Lower leg skin (tissue), 4 donors: ENCODE results near the gene PLIN3. TPM values are rescaled to one million over a fixed set of nuclear protein-coding genes. Genes with fewer than 3 reads are reported as not detected.

Experiments
- DNase-seq, 2 donors: peaks; one replicate each; pipeline ENCODE4 v3.0.0-alpha.2; 2019; ENCODE audit warnings: low spot score in 2 of 2
- H3K4me3 ChIP-seq: fragments of 200-600 bp; sonication (generic); 2 replicates; pipeline ENCODE4 v1.5.1; 2017; ENCODE audit warnings: mild to moderate bottlenecking, low read depth; ENCODE audit not compliant: poor library complexity, severe bottlenecking
- POLR2A ChIP-seq, 2 donors: fragments of 450-650 bp; IDR thresholded peaks; one replicate each; pipeline ENCODE4 v1.6.1; 2016 to 2017; ENCODE audit warnings: antibody characterized with exemption in 2 of 2, mild to moderate bottlenecking in 1 of 2, moderate library complexity in 1 of 2
- WGBS, 2 donors: methylation state at CpG; one replicate each; pipeline ENCODE4 v1.1.5; 2018; 5-methylcytosine and 5-hydroxymethylcytosine counted together
- intact Hi-C: fragments of 100-400 bp; cut with DNase I; formaldehyde crosslinking; loops from one replicate; pipeline ENCODE4 v1.15.0; 2023; ENCODE audit warnings: low total_unique reads
- total RNA-seq, 4 donors: library from RNA; depleted of rRNA; stranded (reverse); fragments of >200 nt; gene quantifications; one replicate each; pipeline ENCODE4 v1.1.0, GENCODE V29; 2016
- TF ChIP-seq, protein P1 (sequence below), 3 donors: fragments of 450-650 bp; IDR thresholded peaks; one replicate each; pipeline ENCODE4 v1.5.1; 2016; ENCODE audit warnings: antibody characterized with exemption in 3 of 3, mild to moderate bottlenecking in 3 of 3, moderate library complexity in 2 of 3

The PLIN3 gene, protein sequence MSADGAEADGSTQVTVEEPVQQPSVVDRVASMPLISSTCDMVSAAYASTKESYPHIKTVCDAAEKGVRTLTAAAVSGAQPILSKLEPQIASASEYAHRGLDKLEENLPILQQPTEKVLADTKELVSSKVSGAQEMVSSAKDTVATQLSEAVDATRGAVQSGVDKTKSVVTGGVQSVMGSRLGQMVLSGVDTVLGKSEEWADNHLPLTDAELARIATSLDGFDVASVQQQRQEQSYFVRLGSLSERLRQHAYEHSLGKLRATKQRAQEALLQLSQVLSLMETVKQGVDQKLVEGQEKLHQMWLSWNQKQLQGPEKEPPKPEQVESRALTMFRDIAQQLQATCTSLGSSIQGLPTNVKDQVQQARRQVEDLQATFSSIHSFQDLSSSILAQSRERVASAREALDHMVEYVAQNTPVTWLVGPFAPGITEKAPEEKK
- 10 to 100 TPM; 59.6 to 92.3 (median 68.5) TPM for total RNA-seq

DNA sequence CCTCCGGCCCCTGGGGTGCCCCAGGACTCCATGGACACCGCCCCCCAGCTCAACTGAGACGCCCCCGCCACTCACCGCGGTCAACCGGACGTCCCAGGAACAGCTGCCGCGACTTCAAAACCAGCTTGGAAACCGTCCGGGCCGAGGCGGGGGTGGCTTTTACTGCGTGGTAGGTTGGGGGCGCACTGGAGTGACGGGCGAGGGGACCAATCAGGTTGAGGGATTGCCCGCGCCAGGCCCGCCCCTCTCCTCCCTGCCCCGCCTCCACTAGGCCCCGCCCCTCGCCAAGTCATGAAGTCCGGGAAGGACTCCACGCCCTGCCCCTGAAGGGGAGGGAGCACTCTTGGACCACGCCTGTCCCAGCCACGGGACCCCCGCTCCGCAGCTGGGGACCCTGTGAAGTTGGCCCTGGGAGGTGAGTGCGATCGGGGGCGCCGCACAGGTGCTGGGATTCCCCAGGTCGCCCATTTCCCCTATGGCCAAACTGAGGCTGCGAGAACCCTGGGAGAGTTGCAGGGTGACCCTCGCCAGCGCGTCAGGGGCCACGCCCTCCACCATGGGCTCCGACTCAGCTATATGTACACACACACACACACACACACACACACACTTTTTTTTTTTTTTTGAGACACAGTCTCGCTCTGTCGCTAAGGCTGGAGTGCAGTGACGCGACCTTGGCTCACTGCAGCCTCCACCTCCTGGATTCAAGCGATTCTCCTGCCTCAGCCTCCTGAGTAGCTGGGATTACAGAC, at the start of gene PLIN3:
TSS of gene PLIN3 (minus strand) at position 134 of the 752 bp plus-strand sequence. CDS start 6,273 bp downstream, outside the sequence.
- WGBS, 2 donors: 13 to 17% methylated on average over 13 to 19 of the region's 46 CpGs
- TF ChIP-seq, protein P1, sequence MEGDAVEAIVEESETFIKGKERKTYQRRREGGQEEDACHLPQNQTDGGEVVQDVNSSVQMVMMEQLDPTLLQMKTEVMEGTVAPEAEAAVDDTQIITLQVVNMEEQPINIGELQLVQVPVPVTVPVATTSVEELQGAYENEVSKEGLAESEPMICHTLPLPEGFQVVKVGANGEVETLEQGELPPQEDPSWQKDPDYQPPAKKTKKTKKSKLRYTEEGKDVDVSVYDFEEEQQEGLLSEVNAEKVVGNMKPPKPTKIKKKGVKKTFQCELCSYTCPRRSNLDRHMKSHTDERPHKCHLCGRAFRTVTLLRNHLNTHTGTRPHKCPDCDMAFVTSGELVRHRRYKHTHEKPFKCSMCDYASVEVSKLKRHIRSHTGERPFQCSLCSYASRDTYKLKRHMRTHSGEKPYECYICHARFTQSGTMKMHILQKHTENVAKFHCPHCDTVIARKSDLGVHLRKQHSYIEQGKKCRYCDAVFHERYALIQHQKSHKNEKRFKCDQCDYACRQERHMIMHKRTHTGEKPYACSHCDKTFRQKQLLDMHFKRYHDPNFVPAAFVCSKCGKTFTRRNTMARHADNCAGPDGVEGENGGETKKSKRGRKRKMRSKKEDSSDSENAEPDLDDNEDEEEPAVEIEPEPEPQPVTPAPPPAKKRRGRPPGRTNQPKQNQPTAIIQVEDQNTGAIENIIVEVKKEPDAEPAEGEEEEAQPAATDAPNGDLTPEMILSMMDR (IDR thresholded peaks at IDR 0.05): peak in 1 of 3 donors; percentile 47
- no peak for TF ChIP-seq POLR2A (IDR thresholded peaks at IDR 0.05)
- intact Hi-C loops: no loop called here
- DNase-seq: peak; percentile 97 to 100
- peak within 1 kb of the TSS; percentile 78 for H3K4me3 ChIP-seq

DNA sequence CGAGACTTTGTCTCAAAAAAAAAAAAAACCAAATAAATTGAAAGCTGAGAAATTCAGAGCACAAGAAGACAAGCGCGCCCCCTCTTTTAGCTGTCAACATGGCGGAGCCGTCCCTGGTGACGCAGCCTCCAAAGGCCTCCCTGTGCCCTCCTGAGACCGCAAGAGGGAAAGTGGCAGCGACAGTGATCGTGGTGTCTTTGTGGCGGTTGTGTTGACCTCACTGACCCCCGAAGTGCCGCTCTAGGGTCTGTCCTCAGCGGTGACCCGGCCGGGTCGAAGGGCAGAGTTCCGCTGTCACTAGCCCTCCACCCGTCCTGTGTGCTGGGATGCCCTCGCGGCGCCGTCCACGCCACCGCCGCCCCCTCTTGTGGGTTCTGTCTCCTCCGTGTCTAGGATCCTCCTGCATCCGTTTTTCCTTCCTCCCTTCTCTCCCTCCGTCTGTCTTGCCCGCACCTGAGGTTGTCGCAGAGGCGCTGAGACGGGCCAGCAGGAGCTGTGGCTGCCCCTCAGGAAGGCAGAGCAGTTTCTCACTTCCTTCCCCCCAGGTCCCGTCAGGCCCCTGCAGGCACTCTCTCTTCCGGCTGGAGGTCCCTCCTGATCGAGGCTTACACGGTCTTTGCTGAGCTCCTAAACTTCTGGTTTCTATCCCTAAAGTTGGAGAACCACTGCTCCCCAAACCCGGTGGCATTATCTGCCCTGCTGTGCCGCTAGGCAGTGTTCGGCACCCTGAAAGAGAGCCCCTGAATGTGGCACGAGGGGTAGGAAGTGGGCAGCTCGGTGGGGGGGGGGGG, 49.0 kb upstream of the PLIN3 start:
- no peak overlapping the region for H3K4me3 ChIP-seq
- 72 to 76% methylated on average over 41 of the region's 41 CpGs for WGBS, 2 donors
- no peak for DNase-seq
- intact Hi-C loops: loop anchor here (5.0 kb wide), 1 partner anchor 104 kb away; no protein-coding TSS in a partner anchor
- TF ChIP-seq POLR2A (IDR thresholded peaks at IDR 0.05): no peak
- TF ChIP-seq, protein P1 (IDR thresholded peaks at IDR 0.05): no peak

DNA sequence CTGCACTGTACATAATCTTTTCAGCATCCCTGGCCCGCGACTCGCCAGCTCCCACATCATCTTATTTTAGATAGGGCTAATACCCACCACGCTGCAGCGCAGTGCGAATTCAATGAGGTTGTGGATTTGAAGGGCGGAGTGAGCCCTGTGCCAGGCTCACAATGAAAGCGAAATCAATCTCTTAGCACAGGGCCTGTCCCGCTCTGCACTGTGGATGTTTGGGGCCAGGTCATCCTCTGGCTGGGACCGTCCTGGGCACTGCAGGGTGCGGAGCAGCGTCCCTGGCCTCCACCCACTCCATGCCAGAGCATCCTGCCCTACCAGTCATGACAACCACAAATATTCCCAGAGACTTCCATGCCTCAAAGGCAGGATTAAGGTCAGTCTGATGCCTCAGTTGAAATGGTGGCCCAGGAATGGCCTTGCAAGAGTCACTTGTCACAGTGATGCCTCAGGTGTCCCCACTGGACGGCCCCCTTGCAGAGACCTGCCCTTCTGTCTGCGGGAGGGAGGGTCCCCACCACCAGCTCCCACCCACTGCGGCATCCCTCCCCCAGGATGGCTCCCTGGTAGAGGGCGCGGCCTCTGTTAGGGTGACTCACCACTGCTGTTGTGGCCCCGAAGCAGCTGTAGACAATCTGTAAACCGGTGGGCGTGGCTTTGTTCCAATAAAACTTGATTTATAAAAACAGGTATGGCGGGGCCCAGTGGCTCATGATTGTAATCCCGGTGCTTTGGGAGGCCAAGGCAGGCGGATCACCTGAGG, 47.5 kb upstream of the PLIN3 start:
- TF ChIP-seq, protein P1 (IDR thresholded peaks at IDR 0.05): no peak
- TF ChIP-seq POLR2A (IDR thresholded peaks at IDR 0.05): no peak
- H3K4me3 ChIP-seq: no peak overlapping the region
- WGBS, 2 donors: 39 to 64% methylated on average over 23 of the region's 23 CpGs
- DNase-seq: peak; percentile 79 to 90
- intact Hi-C loops: loop anchor here (5.0 kb wide), 1 partner anchor 103 kb away; no protein-coding TSS in a partner anchor

DNA sequence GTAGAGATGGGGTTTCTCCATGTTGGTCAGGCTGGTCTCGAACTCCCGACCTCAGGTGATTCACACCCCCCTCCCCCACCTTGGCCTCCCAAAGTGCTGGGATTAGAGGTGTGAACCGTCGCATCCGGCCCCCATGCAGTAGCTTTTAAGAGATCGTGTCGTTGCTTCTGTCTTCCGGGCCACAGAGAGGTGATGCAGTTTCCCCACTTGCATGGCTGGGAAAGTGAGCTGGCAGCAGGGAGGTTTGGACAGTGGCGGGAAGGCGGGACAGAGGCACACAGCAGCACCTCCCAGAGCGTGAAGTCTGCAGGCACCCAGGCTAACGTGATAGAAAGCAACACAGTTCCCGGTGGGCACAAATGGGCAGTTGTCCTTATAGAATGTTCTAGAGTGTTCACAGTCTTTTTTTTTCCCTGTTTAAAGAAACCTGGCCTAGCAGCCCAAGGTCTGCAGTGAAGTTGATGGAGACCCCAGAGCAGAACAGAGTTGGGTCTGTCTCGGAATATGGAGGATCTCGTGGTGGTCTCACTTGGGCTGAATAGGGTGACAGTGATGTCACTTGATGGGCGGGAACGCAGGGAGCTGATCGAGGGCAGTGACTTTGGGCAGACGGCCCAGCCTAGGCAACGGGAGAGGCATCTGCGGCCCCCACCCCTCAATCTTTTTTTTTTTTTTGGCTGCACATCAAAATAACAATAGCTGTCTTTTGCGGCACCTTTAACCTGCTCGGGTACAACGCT, 46.7 kb upstream of the PLIN3 start:
- no peak overlapping the region for H3K4me3 ChIP-seq
- WGBS, 2 donors: 75 to 76% methylated on average over 24 of the region's 24 CpGs
- intact Hi-C loops: no loop called here

DNA sequence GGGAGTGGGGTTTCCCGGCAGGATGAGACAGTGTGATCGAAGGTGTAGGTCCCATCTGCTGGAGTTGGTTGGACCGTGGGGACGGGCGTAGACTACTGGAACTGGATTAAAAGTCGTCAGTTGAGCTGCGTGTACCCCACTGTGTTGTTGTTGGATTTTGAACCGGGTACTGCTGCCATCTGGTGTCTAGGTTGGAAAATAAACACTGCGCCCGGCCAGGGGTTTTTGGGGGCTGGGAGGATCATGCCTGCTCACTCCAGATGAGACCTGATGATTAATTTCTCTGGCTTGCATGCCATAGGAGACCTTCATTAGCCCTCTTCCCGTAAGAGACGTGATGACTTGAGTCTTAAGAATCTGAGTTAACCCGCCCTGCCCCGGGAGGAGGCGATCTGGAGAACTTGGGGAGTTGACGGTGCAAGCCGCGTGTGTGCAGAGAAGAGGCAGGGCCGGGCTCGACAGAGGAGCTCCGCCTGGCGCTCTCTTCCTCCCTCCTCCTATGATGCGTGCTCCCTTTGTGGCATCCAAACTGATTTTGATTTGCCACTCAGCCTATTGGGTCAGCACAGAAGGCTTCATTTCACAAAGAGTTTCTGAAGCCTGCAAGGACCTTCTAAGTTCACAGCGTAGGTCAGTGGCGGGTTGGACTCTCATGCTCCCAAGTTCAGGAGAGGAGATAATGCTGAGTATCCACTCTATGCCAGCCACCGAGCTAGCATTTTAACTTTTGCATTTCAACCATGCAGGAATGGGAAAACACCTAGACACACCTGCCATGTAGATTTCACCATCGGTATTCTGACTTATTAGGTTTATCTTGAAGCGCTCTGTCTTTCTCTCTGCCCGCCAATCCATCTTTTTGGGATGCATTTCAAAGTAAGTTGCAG, 44.6 kb upstream of the PLIN3 start:
- DNase-seq: peak; percentile 70 to 93
- TF ChIP-seq, protein P1 (IDR thresholded peaks at IDR 0.05): no peak
- TF ChIP-seq POLR2A (IDR thresholded peaks at IDR 0.05): no peak
- WGBS, 2 donors: 15 to 20% methylated on average over 29 of the region's 29 CpGs
- intact Hi-C loops: no loop called here
- no peak overlapping the region for H3K4me3 ChIP-seq

More for the DNA sequence above, 46.7 kb upstream of the PLIN3 start:
- no peak for DNase-seq
- TF ChIP-seq POLR2A (IDR thresholded peaks at IDR 0.05): no peak
